CD14-positive monocyte (primary cell): ENCODE results near the gene ITGA3. TPM values are rescaled to one million over a fixed set of nuclear protein-coding genes. Genes with fewer than 3 reads are reported as not detected.

ENCODE experiments used
- DNase-seq, 3 donors: peaks; one replicate each; pipeline ENCODE4 v3.0.0-alpha.2; 2011 to 2022
- H2AFZ ChIP-seq: 2 replicates; pipeline ENCODE4 v1.6.0; 2012; ENCODE audit warnings: mild to moderate bottlenecking, low read depth, low read length, inconsistent platforms; ENCODE audit not compliant: insufficient read depth, poor library complexity, severe bottlenecking
- H3K27ac ChIP-seq, 2 donors: 1 replicate in 1 of 2; 2 replicates in 1 of 2; pipeline ENCODE4 v1.5.1; 2012 to 2013; ENCODE audit warnings: low read length in 2 of 2, control low read depth in 1 of 2, inconsistent platforms in 1 of 2, low read depth in 1 of 2, mild to moderate bottlenecking in 1 of 2
- H3K27me3 ChIP-seq, 2 donors: one replicate each; pipeline versions ENCODE4 v1.6.0 to v1.6.1; 2011 to 2013; ENCODE audit warnings: low read length in 2 of 2; ENCODE audit not compliant: control insufficient read depth in 2 of 2, insufficient read depth in 2 of 2
- H3K36me3 ChIP-seq, 2 donors: replicated peaks in 1 of 2; 1 replicate in 1 of 2; 2 replicates in 1 of 2; pipeline versions ENCODE4 v1.5.1 to v1.6.1; 2012 to 2013; ENCODE audit warnings: low read length in 2 of 2, control low read depth in 1 of 2, inconsistent platforms in 1 of 2, mild to moderate bottlenecking in 1 of 2; ENCODE audit not compliant: insufficient read depth in 2 of 2, control insufficient read depth in 1 of 2
- H3K4me1 ChIP-seq, 2 donors: 1 replicate in 1 of 2; 2 replicates in 1 of 2; pipeline versions ENCODE4 v1.5.1 to v1.6.1; 2012 to 2013; ENCODE audit warnings: low read length in 2 of 2, control low read depth in 1 of 2, inconsistent platforms in 1 of 2, mild to moderate bottlenecking in 1 of 2, moderate library complexity in 1 of 2; ENCODE audit not compliant: insufficient read depth in 2 of 2, control insufficient read depth in 1 of 2
- H3K4me2 ChIP-seq: replicated peaks from 2 replicates; pipeline ENCODE3; 2012; ENCODE audit warnings: low read length, moderate library complexity, mild to moderate bottlenecking; ENCODE audit not compliant: poor library complexity, severe bottlenecking; ENCODE audit errors: extremely low read depth
- H3K4me3 ChIP-seq, 3 experiments: fragments of 200-600 bp in 1 of 3; sonication (generic) in 1 of 3; replicated peaks in 1 of 3; 1 replicate in 2 of 3; 2 replicates in 1 of 3; pipeline ENCODE4 v1.5.1; 2011 to 2013; ENCODE audit warnings: low read length in 3 of 3, mild to moderate bottlenecking in 3 of 3, control low read depth in 2 of 3, low read depth in 2 of 3, inconsistent platforms in 1 of 3, moderate library complexity in 1 of 3
- H3K79me2 ChIP-seq: 2 replicates; pipeline ENCODE4 v1.6.0; 2012; ENCODE audit warnings: mild to moderate bottlenecking, control low read depth, inconsistent platforms, low read length, moderate library complexity; ENCODE audit not compliant: insufficient read depth
- H3K9ac ChIP-seq: 2 replicates; pipeline ENCODE4 v1.6.0; 2017; ENCODE audit warnings: low read length, mild to moderate bottlenecking; ENCODE audit not compliant: insufficient read depth, poor library complexity, severe bottlenecking
- H3K9me3 ChIP-seq, 2 donors: replicated peaks in 1 of 2; 1 replicate in 1 of 2; 2 replicates in 1 of 2; pipeline versions ENCODE4 v1.5.1 to v1.6.1; 2012 to 2013; ENCODE audit warnings: low read length in 2 of 2, control low read depth in 1 of 2; ENCODE audit not compliant: control insufficient read depth in 1 of 2, insufficient read depth in 1 of 2
- H4K20me1 ChIP-seq: 2 replicates; pipeline ENCODE4 v1.6.0; 2012; ENCODE audit warnings: mild to moderate bottlenecking, low read length, control low read depth, moderate library complexity; ENCODE audit not compliant: insufficient read depth
- H3K27ac Mint-ChIP-seq, 7 donors: one replicate each; pipeline ENCODE4 v1.8.0; 2020; ENCODE audit warnings: mild to moderate bottlenecking in 7 of 7, mixed read lengths in 7 of 7, moderate library complexity in 6 of 7, inconsistent platforms in 2 of 7
- H3K27me3 Mint-ChIP-seq, 3 donors: one replicate each; pipeline ENCODE4 v1.8.0; 2021 to 2022; ENCODE audit warnings: low read depth in 3 of 3, mild to moderate bottlenecking in 3 of 3, mixed read lengths in 3 of 3, moderate library complexity in 3 of 3, inconsistent platforms in 1 of 3
- H3K36me3 Mint-ChIP-seq, 2 donors: one replicate each; pipeline ENCODE4 v1.8.0; 2020; ENCODE audit warnings: mixed read lengths in 2 of 2, inconsistent platforms in 1 of 2, mild to moderate bottlenecking in 1 of 2
- H3K4me1 Mint-ChIP-seq: one replicate; pipeline ENCODE4 v1.8.0; 2020; ENCODE audit warnings: mild to moderate bottlenecking, mixed read lengths
- H3K4me3 Mint-ChIP-seq, 2 donors: one replicate each; pipeline ENCODE4 v1.8.0; 2020; ENCODE audit warnings: mild to moderate bottlenecking in 2 of 2, mixed read lengths in 2 of 2, moderate library complexity in 1 of 2
- H3K9me3 Mint-ChIP-seq, 7 donors: one replicate each; pipeline ENCODE4 v1.8.0; 2020 to 2022; ENCODE audit warnings: mixed read lengths in 7 of 7, mild to moderate bottlenecking in 6 of 7, moderate library complexity in 6 of 7, inconsistent platforms in 2 of 7
- CTCF ChIP-seq: fragments of 200-600 bp; IDR thresholded peaks from one replicate; pipeline ENCODE4 v1.8.0; 2022; ENCODE audit warnings: antibody characterized with exemption, mild to moderate bottlenecking
- WGBS: methylation state at CpG from one replicate; pipeline ENCODE4 v1.1.5; 2013; ENCODE audit warnings: missing lambda C conversion rate; ENCODE audit not compliant: insufficient coverage; 5-methylcytosine and 5-hydroxymethylcytosine counted together
- intact Hi-C, 2 donors: fragments of 100-400 bp; cut with micrococcal nuclease; formaldehyde crosslinking; loops; one replicate each; pipeline versions ENCODE4 v1.15.0 to v1.15.1; 2023
- polyA plus RNA-seq, 3 donors: library from polyadenylated mRNA; depleted of rRNA in 1 of 3; unstranded in 2 of 3; stranded (reverse) in 1 of 3; fragments of 300-500 nt in 2 of 3; fragments of >200 nt in 1 of 3; fragmentation: Illumina TruSeq in 2 of 3; gene quantifications; 1 replicate in 2 of 3; 2 replicates in 1 of 3; pipeline ENCODE4 v1.2.3, GENCODE V29; 2012 to 2021

ITGA3 gene
- polyA plus RNA-seq, 3 donors = 0.31 to 0.36 TPM; not detected in 1

GRCh38 chr17:50044483-50044882, 11.4 kb upstream of the ITGA3 start:
- H4K20me1 ChIP-seq = no peaks in the 10 kb centered on the region
- H3K36me3 Mint-ChIP-seq = no peaks in the 10 kb centered on the region
- H3K4me3 Mint-ChIP-seq = no peak overlapping the region
- H3K36me3 ChIP-seq = no peaks in the 10 kb centered on the region
- no peaks in the 10 kb centered on the region for H3K4me1 ChIP-seq
- no peaks in the 10 kb centered on the region for H3K79me2 ChIP-seq
- H3K4me1 Mint-ChIP-seq = peaks cover 5% of the 10 kb centered on the region
- intact Hi-C loops = no loop called here
- H3K4me3 ChIP-seq = no peak overlapping the region
- no peak for TF ChIP-seq CTCF
- H3K27ac ChIP-seq = no peak overlapping the region
- no peaks in the 10 kb centered on the region for H3K9me3 Mint-ChIP-seq
- no peak overlapping the region for H3K27ac Mint-ChIP-seq
- DNase-seq = no peak
- peaks cover 5 to 12% (median 7%) of the 10 kb centered on the region in 3 donors for H3K27me3 Mint-ChIP-seq
- H3K27me3 ChIP-seq = no peaks in the 10 kb centered on the region
- 93% methylated on average over 3 of the region's 5 CpGs for WGBS
- H3K4me2 ChIP-seq = no peak overlapping the region
- H3K9ac ChIP-seq = no peak overlapping the region
- no peaks in the 10 kb centered on the region for H3K9me3 ChIP-seq
- no peak overlapping the region for H2AFZ ChIP-seq

- H3K79me2 ChIP-seq = no peaks in the 10 kb centered on the region
- no peaks in the 10 kb centered on the region for H3K9me3 Mint-ChIP-seq
- no peak overlapping the region for H3K4me3 Mint-ChIP-seq
- H3K4me1 Mint-ChIP-seq = peaks cover 5% of the 10 kb centered on the region
- peaks cover 5 to 14% (median 10%) of the 10 kb centered on the region in 3 donors for H3K27me3 Mint-ChIP-seq
- no peak overlapping the region for H3K27ac ChIP-seq
- no peaks in the 10 kb centered on the region for H3K4me1 ChIP-seq
- H3K9me3 ChIP-seq = no peaks in the 10 kb centered on the region
- peak overlapping the region in 1 of 7 donors; percentile 33 for H3K27ac Mint-ChIP-seq
- no peak overlapping the region for H3K4me3 ChIP-seq
- WGBS = 71% methylated on average over 3 of the region's 4 CpGs
- H3K27me3 ChIP-seq = no peaks in the 10 kb centered on the region
- H3K36me3 Mint-ChIP-seq = no peaks in the 10 kb centered on the region
- H3K36me3 ChIP-seq = no peaks in the 10 kb centered on the region
- intact Hi-C loops = no loop called here
- no peak for DNase-seq
- H3K9ac ChIP-seq = no peak overlapping the region
- no peaks in the 10 kb centered on the region for H4K20me1 ChIP-seq
- TF ChIP-seq CTCF = no peak
- no peak overlapping the region for H3K4me2 ChIP-seq
- H2AFZ ChIP-seq = no peak overlapping the region
Measured at GRCh38 chr17:50045154-50045553, 10.8 kb upstream of the ITGA3 start.
